HG02938 (cell line): Measurements from ENCODE around the gene APOD.

Source experiments
- ATAC-seq: cut with Tn5 transposase; IDR thresholded peaks from one replicate; pipeline ENCODE4 v1.9.1; 2021; ENCODE audit warnings: mild to moderate bottlenecking, moderate library complexity; ENCODE audit not compliant: unreplicated experiment

Gene APOD

DNA sequence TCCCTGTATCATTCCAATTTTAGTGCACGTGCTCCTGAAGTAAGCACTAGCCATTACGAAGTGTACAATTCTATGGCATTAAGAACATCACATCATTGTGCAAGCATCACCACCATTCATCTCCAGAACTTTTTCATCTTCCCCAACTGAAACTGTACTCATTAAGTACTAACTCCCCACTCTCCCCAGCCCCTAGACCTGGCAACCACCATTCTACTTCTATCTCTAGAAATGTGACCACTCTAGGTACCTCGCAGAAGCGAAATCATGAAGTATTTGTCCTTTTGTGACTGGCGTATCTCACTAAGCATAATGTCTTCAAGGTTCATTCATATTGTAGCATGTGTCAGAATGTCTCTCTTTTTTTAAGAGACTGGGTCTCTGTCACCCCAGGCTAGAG, 52.1 kb downstream of the APOD start:
- no peak for ATAC-seq

DNA sequence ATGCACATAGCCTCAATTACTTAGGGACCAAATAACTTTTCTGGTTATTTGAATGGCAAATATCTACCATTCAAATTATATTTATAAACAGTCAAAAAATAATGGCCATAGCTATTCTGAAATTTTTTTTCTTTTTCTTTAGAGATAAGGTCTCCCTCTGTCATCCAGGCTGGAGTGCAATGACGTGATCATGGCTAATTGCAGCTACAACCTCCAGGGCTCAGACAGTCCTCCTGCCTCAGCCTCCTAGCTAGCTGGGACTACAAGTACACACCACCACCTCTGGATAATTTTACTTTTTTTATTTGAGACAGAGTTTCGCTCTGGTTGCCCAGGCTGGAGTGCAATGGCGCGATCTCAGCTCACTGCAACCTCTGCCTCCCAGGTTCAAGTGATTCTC, 57.2 kb downstream of the APOD start:
- no peak for ATAC-seq

DNA sequence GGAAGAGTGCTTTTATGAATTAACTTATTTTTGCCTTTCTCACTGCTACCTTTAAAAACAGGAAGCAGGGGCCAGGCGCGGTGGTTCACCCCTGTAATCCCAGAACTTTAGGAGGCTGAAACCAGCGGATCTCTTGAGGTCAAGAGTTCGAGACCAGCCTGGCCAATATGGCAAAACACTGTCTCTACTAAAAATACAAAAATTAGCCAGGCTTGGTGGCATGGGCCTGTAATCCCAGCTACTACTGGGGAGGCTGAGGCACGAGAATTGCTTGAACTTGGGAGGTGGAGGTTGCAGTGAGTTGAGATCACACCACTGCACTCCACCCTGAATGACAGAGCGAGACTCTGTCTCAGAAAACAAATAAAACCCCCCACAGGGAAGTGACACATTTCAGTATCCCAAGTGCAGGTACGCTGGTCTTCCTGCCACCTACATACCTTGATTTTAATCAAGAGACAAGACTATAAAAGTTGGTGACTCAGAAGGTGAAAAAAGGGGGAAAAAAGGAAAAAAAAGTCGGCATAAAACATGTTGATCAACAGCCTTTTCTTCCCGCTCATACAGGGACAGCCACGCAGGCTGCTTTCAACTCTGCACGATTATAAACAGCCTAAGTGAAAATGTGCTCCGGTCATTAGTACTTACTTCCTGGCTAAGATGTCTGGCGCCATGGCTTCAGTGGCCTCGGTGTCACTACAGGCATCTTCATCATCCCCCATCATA, 59.4 kb downstream of the APOD start:
- no peak for ATAC-seq

DNA sequence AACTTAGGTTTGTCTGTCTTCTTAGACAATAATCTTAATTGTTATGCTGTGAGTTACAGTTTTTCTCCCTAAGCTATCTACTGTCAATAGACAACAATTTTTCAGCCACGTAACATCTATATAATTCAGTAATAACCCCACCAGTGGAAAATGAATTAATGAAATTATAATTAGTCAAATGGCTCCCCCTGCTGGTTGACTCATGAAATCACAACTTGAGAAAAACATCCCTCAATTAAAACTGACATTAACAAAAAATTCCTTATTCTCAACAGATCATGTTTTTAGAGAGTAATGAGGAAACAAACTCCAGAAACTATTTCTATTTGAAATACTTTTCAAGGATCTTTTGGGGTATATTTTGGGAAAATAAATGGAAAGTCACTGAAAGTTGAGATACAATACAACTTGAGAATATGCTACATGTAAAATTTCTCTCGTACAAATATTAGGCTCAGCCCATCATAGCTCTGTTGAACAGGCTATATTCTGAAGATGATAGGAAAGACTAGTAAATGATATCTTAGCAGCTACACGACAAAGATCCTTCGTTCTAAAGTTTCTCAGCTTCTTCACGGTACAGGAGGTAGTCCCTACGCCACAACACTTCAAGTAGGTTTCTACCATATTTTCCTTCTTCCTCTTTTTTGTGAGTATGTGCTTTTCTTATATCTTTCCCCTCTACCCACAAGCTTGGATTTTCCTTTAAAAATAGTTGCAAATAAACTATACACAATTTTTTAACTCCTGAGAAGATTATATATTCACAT, 61.3 kb downstream of the APOD start:
- no peak for ATAC-seq
